PC-3 (cell line): ENCODE measurements around the gene PFKFB3. TPM values are rescaled to one million over a fixed set of nuclear protein-coding genes. Genes with fewer than 3 reads are reported as not detected.
"Not testable (repeated sequence)": the region's sequence is repeated elsewhere in the genome, so short reads cannot be mapped to it uniquely, and the experiment has no call there.

Experiments used
- ATAC-seq: fragments of 200-7000 bp; cut with Tn5 transposase; 2 replicates; pipeline ENCODE4 v1.9.1; 2020; ENCODE audit warnings: mild to moderate bottlenecking, moderate library complexity
- BruUV-seq: library from RNA; stranded (reverse); fragments of 400-500 nt; replicated peaks from 2 replicates; lab custom pipeline; 2021; lab: Mats Ljungman, UMichigan
- CTCF ChIA-PET: fragments of 300-600 bp; sonication (Branson Sonifier 250); formaldehyde crosslinking; loops from one replicate; lab custom pipeline; 2022; ENCODE audit warnings: antibody characterized with exemption; lab: Charles Lee
- POLR2A ChIA-PET: fragments of 300-600 bp; sonication (Branson Sonifier 250); formaldehyde crosslinking; loops from one replicate; lab custom pipeline; 2022; ENCODE audit warnings: antibody characterized with exemption; ENCODE audit not compliant: unreplicated experiment; lab: Charles Lee
- DNase-seq: peaks from one replicate; pipeline ENCODE4 v3.0.0-alpha.2; 2015
- H2AFZ ChIP-seq: fragments of 300-600 bp; sonication (generic); 2 replicates; pipeline ENCODE4 v1.6.0; 2016; ENCODE audit warnings: antibody characterized with exemption, low read length
- H3F3A ChIP-seq: fragments of 300-600 bp; sonication (generic); one replicate; pipeline ENCODE4 v1.6.0; 2017; ENCODE audit warnings: antibody characterized with exemption, low read length, control low read depth, mild to moderate bottlenecking; ENCODE audit not compliant: unreplicated experiment
- H3K27ac ChIP-seq: fragments of 300-600 bp; sonication (generic); 2 replicates; pipeline ENCODE4 v1.5.1; 2016; ENCODE audit warnings: mild to moderate bottlenecking, low read length
- H3K27me3 ChIP-seq: fragments of 300-600 bp; sonication (generic); 2 replicates; pipeline ENCODE4 v1.6.1; 2016; ENCODE audit warnings: low read length, mixed read lengths
- H3K36me3 ChIP-seq: fragments of 300-600 bp; sonication (generic); 2 replicates; pipeline ENCODE4 v1.6.1; 2016; ENCODE audit warnings: low read depth, mixed run types, low read length, mixed read lengths
- H3K4me1 ChIP-seq: fragments of 300-600 bp; sonication (generic); 2 replicates; pipeline ENCODE4 v1.5.1; 2016; ENCODE audit warnings: low read length; ENCODE audit not compliant: insufficient read depth
- H3K4me2 ChIP-seq: fragments of 300-600 bp; sonication (generic); 2 replicates; pipeline ENCODE4 v1.6.0; 2016; ENCODE audit warnings: low read length
- H3K4me3 ChIP-seq: fragments of 300-600 bp; sonication (generic); 2 replicates; pipeline ENCODE4 v1.5.1; 2016; ENCODE audit warnings: mild to moderate bottlenecking, low read length, mixed read lengths
- H3K79me2 ChIP-seq: fragments of 300-600 bp; sonication (generic); 2 replicates; pipeline ENCODE4 v1.6.1; 2017; ENCODE audit warnings: low read length, mixed read lengths
- H3K9ac ChIP-seq: fragments of 300-600 bp; sonication (generic); 2 replicates; pipeline ENCODE4 v1.6.0; 2016; ENCODE audit warnings: mild to moderate bottlenecking, low read length
- H3K9me2 ChIP-seq: fragments of 300-600 bp; sonication (generic); replicated peaks from 2 replicates; pipeline ENCODE4 v1.6.1; 2016; ENCODE audit warnings: mixed run types, low read length, mixed read lengths
- H3K9me3 ChIP-seq: fragments of 300-600 bp; sonication (generic); 2 replicates; pipeline ENCODE4 v1.6.1; 2016; ENCODE audit warnings: low read length, mixed read lengths
- H4K20me1 ChIP-seq: fragments of 300-600 bp; sonication (generic); 2 replicates; pipeline ENCODE4 v1.6.1; 2016; ENCODE audit warnings: low read length, mixed read lengths
- EZH2 ChIP-seq: fragments of 300-600 bp; sonication (generic); IDR thresholded peaks from one replicate; pipeline ENCODE4 v1.6.1; 2017; ENCODE audit warnings: antibody characterized with exemption, mild to moderate bottlenecking, low read length; ENCODE audit not compliant: unreplicated experiment
- EZH2phosphoT487 ChIP-seq: fragments of 300-600 bp; sonication (generic); IDR thresholded peaks from 2 replicates; pipeline ENCODE4 v1.6.1; 2018; ENCODE audit warnings: mild to moderate bottlenecking, antibody characterized with exemption, low read length, borderline replicate concordance
- intact Hi-C: fragments of 100-400 bp; cut with micrococcal nuclease; formaldehyde crosslinking; loops from 2 replicates; pipeline ENCODE4 v1.9.0; 2023
- total RNA-seq: library from RNA; depleted of rRNA; stranded (reverse); fragments of >200 nt; gene quantifications from 2 replicates; pipeline ENCODE4 v1.2.3, GENCODE V29; 2014
- TF ChIP-seq, protein P1 (sequence below): fragments of 300-600 bp; sonication (generic); conservative IDR thresholded peaks from 2 replicates; pipeline ENCODE4 v1.5.1; 2017; ENCODE audit warnings: antibody characterized with exemption, low read depth, mild to moderate bottlenecking, low read length

PFKFB3 gene
- total RNA-seq, 1 experiment from 2014 or later = 19.5 TPM

GRCh38 chr10:6164271-6165095 is 38.2 kb upstream of the PFKFB3 start:
- H2AFZ ChIP-seq = peak overlapping the region; percentile 81
- BruUV-seq = no TSS peak
- H3K9ac ChIP-seq = peak overlapping the region; percentile 89

GRCh38 chr10:6165221-6165725 is 37.5 kb upstream of the PFKFB3 start:
- no peak overlapping the region for H3K4me3 ChIP-seq
- intact Hi-C loops = no loop called here
- CTCF ChIA-PET = no interaction called here

More at GRCh38 chr10:6164271-6165095, 38.2 kb upstream of the PFKFB3 start:
- Histone ChIP-seq H3K9me3 (no peaks in the 10 kb centered on the region), H3K79me2 (peaks cover 27% of the 10 kb centered on the region), H3K9me2 (no peaks in the 10 kb centered on the region), H3K4me2 (peak overlapping the region; percentile 90), H3K4me1 (peaks cover 5% of the 10 kb centered on the region), H3K27ac (peak overlapping the region; percentile 26; the same call in 1 of the 2 replicates), H3K36me3 (no peaks in the 10 kb centered on the region), H4K20me1 (no peaks in the 10 kb centered on the region), H3F3A (no peaks in the 10 kb centered on the region), H3K4me3 (peak overlapping the region; percentile 71), H3K27me3 (no peaks in the 10 kb centered on the region)
- DNase-seq (no peak), ATAC-seq (no peak; the same call in 1 of the 2 replicates)
- CTCF ChIA-PET = no interaction called here
- POLR2A ChIA-PET = no interaction called here
- intact Hi-C loops = no loop called here
- no peak for TF ChIP-seq EZH2phosphoT487
- no peak for TF ChIP-seq EZH2
- TF ChIP-seq, protein P1, sequence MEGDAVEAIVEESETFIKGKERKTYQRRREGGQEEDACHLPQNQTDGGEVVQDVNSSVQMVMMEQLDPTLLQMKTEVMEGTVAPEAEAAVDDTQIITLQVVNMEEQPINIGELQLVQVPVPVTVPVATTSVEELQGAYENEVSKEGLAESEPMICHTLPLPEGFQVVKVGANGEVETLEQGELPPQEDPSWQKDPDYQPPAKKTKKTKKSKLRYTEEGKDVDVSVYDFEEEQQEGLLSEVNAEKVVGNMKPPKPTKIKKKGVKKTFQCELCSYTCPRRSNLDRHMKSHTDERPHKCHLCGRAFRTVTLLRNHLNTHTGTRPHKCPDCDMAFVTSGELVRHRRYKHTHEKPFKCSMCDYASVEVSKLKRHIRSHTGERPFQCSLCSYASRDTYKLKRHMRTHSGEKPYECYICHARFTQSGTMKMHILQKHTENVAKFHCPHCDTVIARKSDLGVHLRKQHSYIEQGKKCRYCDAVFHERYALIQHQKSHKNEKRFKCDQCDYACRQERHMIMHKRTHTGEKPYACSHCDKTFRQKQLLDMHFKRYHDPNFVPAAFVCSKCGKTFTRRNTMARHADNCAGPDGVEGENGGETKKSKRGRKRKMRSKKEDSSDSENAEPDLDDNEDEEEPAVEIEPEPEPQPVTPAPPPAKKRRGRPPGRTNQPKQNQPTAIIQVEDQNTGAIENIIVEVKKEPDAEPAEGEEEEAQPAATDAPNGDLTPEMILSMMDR = no peak

DNA sequence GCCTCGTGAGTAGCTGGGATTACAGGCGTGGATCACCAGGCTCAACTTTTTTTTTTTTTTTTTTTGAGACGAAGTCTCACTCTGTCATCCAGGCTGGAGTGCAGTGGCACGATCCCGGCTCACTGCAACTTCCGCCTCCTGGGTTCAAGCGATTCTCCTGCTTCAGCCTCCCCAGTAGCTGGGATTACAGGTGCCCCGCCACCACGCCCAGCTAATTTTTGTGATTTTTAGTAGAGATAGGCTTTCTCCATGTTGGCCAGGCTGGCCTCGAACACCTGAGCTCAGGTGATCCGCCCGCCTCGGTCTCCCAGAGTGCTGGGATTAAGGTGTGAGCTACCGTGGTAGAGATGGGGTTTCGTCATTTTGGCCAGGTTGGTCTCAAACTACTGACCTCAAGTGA is 36.8 kb upstream of the PFKFB3 start:
- H3K27ac ChIP-seq, H3K4me3 ChIP-seq, BruUV-seq, DNase-seq, H3K4me1 ChIP-seq, H4K20me1 ChIP-seq, H3K27me3 ChIP-seq, H3F3A ChIP-seq, H3K9me3 ChIP-seq, H3K36me3 ChIP-seq, H2AFZ ChIP-seq, intact Hi-C loops, POLR2A ChIA-PET, ATAC-seq, H3K4me2 ChIP-seq, CTCF ChIA-PET, H3K9ac ChIP-seq, H3K9me2 ChIP-seq: not testable (repeated sequence)
- H3K79me2 ChIP-seq = peaks cover 27% of the 10 kb centered on the region

More at GRCh38 chr10:6165221-6165725, 37.5 kb upstream of the PFKFB3 start:
- Histone ChIP-seq H3K9me3 (no peaks in the 10 kb centered on the region), H3K9me2 (no peaks in the 10 kb centered on the region), H2AFZ (no peak overlapping the region), H3K79me2 (peaks cover 27% of the 10 kb centered on the region), H3K4me1 (peaks cover 5% of the 10 kb centered on the region), H3K27ac (no peak overlapping the region), H3K9ac (no peak overlapping the region), H3F3A (no peaks in the 10 kb centered on the region), H3K4me2 (no peak overlapping the region), H4K20me1 (no peaks in the 10 kb centered on the region), H3K27me3 (no peaks in the 10 kb centered on the region), H3K36me3 (no peaks in the 10 kb centered on the region)
- no TSS peak for BruUV-seq
- POLR2A ChIA-PET = no interaction called here
- DNase-seq (no peak), ATAC-seq (no peak)
- TF ChIP-seq, protein P1 = no peak
- TF ChIP-seq EZH2 (no peak), EZH2phosphoT487 (no peak)
